ENCODE data around the gene NID1. TPM values are rescaled to one million over a fixed set of nuclear protein-coding genes. Genes with fewer than 3 reads are reported as not detected.
A peak's percentile ranks its signal among the peaks of the same experiment; 100 is the strongest.

The NID1 gene
- total and polyA plus RNA-seq, 11 donors, result 19.4 to 157 (median 61.7) TPM

- DNase-seq (no peak), ATAC-seq (no peak)
- H3K27me3 ChIP-seq, result no peaks in the 10 kb centered on the region
- 74 to 82% (median 79%) methylated on average over 4 of the region's 4 CpGs for WGBS, 4 donors
- peak overlapping the region in 1 of 12 donors; percentile 24 for H3K27ac ChIP-seq
- H3K4me1 ChIP-seq, result peaks cover 0 to 64% (median 0%) of the 10 kb centered on the region in 12 donors
- TF ChIP-seq CTCF (IDR thresholded peaks at IDR 0.05), result no peak
- TF ChIP-seq POLR2A (IDR thresholded peaks at IDR 0.05), result no peak
- no peaks in the 10 kb centered on the region for H3K9me3 ChIP-seq
- no peaks in the 10 kb centered on the region for H3K36me3 ChIP-seq
- no peak overlapping the region for H3K4me3 ChIP-seq
- intact Hi-C loops (cut with DNase I), result loop anchor here in 1 of 10 donors (10.0 kb wide), 1 partner anchor 64 kb away; no protein-coding TSS in a partner anchor
Measured at GRCh38 chr1:235948774-235949427, 116.0 kb downstream of the NID1 start.

GRCh38 chr1:235947989-235948388, 116.9 kb downstream of the NID1 start:
- no peaks in the 10 kb centered on the region for H3K27me3 ChIP-seq
- DNase-seq, result no peak
- ATAC-seq, result no peak
- peaks cover 0 to 62% (median 0%) of the 10 kb centered on the region in 12 donors for H3K4me1 ChIP-seq
- no peak overlapping the region for H3K27ac ChIP-seq
- H3K9me3 ChIP-seq, result no peaks in the 10 kb centered on the region
- no peaks in the 10 kb centered on the region for H3K36me3 ChIP-seq
- intact Hi-C loops (cut with DNase I), result loop anchor here in 1 of 10 donors (10.0 kb wide), 1 partner anchor 63 kb away; no protein-coding TSS in a partner anchor
- H3K4me3 ChIP-seq, result no peak overlapping the region
- TF ChIP-seq CTCF (IDR thresholded peaks at IDR 0.05) (no peak), POLR2A (IDR thresholded peaks at IDR 0.05) (no peak)
- WGBS, 4 donors, result 91 to 95% (median 94%) methylated on average over 7 of the region's 7 CpGs

GRCh38 chr1:235946571-235946981, 118.3 kb downstream of the NID1 start:
- Histone ChIP-seq H3K36me3 (no peaks in the 10 kb centered on the region), H3K4me1 (peaks cover 0 to 62% (median 0%) of the 10 kb centered on the region in 12 donors), H3K27ac (peak overlapping the region in 1 of 12 donors; percentile 64), H3K4me3 (no peak overlapping the region), H3K27me3 (no peaks in the 10 kb centered on the region), H3K9me3 (no peaks in the 10 kb centered on the region)
- TF ChIP-seq CTCF (IDR thresholded peaks at IDR 0.05), result peak in 7 of 12 donors; percentile 14 to 46 (median 22)
- TF ChIP-seq POLR2A (IDR thresholded peaks at IDR 0.05), result no peak
- DNase-seq (no peak), ATAC-seq (peak in 3 of 4 donors; percentile 23 to 59 (median 55))
- intact Hi-C loops (cut with DNase I), result loop anchor here in 1 of 10 donors (10.0 kb wide), 1 partner anchor 62 kb away; no protein-coding TSS in a partner anchor
- 83 to 89% (median 84%) methylated on average over 5 of the region's 5 CpGs for WGBS, 4 donors

- Histone ChIP-seq H3K36me3 (no peaks in the 10 kb centered on the region), H3K9me3 (no peaks in the 10 kb centered on the region), H3K4me3 (no peak overlapping the region), H3K4me1 (peaks cover 0 to 61% (median 0%) of the 10 kb centered on the region in 12 donors), H3K27ac (peak overlapping the region in 1 of 12 donors; percentile 64), H3K27me3 (no peaks in the 10 kb centered on the region)
- peak in 3 of 4 donors; percentile 45 to 77 (median 46) for ATAC-seq
- DNase-seq, result no peak
- intact Hi-C loops (cut with DNase I), result loop anchor here in 1 of 10 donors (10.0 kb wide), 1 partner anchor 61 kb away; no protein-coding TSS in a partner anchor
- 92 to 93% (median 92%) methylated on average over 15 of the region's 15 CpGs for WGBS, 4 donors
- no peak for TF ChIP-seq POLR2A (IDR thresholded peaks at IDR 0.05)
- TF ChIP-seq CTCF (IDR thresholded peaks at IDR 0.05), result no peak
Measured at GRCh38 chr1:235945775-235946570, 118.9 kb downstream of the NID1 start.

Measured in heart left ventricle (tissue), 16 donors.